Endometrial microvascular endothelial cells (primary cell): ENCODE data around the gene CPNE4. TPM values are rescaled to one million over a fixed set of nuclear protein-coding genes. Genes with fewer than 3 reads are reported as not detected.
"Not testable (repeated sequence)": the region's sequence is repeated elsewhere in the genome, so short reads cannot be mapped to it uniquely, and the experiment has no call there.

ENCODE experiments used
- in situ Hi-C: cut with HindIII; loops from 2 replicates; pipeline ENCODE4 v1.10.0; 2017; ENCODE audit warnings: low sequenced_read_pairs, low pct_unique_long_range_greater_than_20kb; ENCODE audit errors: inconsistent ontology term
- total RNA-seq: library from RNA; depleted of rRNA; stranded (reverse); fragments of >200 nt; gene quantifications from one replicate; pipeline ENCODE4 v1.2.3, GENCODE V29; 2015; ENCODE audit errors: inconsistent ontology term

CPNE4 gene
- total RNA-seq = not detected

DNA sequence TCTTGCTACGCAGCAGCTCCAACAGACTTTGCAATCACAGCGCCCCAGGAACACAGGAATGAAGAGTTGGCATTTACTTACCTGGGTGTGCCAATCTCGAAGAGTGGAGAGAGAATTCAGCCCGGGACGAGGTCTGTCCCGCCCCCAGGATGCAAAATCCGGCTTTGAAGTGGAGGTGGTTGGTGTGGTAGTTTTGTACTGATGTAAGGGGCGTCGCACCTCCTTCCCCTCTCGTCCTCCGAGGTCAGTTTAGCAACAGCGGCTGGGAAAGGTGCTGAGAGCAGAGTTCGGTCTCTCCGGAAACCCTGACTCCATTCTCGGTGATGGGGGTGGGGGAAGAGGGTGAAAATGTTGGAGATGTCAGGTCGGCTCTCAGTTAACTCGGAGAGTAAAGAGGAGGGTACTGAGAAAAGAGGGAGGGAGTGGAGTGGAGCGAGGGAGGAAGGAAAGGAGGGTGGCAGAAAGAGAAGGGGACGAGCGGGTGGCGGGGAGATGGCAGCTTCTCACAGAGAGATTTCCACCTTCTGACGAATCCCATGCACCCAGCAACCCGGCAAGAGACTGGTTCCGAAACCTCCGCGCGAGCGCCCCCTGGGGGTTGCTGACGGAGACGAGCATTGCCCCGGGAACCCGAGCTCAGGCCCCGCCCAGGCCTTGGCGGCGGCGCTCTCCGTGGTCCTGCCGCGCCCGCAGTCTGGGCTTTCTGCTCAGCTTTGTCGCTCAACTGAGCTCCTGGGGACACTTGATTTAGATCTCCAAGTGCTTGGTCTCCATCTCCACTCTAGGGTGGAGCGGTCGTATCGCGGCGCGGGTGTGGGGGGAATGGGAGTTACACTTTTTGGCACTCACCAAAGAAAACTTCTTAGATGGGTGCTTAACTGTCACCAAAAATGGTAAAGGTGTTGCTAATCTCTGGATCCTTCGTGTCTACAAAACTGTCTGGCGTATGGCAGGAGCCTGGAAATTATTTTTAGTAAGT is at the start of gene CPNE4:
Gene CPNE4 (minus strand): TSS at position 529 of the 979 bp plus-strand sequence.
- in situ Hi-C loops = no loop called here

DNA sequence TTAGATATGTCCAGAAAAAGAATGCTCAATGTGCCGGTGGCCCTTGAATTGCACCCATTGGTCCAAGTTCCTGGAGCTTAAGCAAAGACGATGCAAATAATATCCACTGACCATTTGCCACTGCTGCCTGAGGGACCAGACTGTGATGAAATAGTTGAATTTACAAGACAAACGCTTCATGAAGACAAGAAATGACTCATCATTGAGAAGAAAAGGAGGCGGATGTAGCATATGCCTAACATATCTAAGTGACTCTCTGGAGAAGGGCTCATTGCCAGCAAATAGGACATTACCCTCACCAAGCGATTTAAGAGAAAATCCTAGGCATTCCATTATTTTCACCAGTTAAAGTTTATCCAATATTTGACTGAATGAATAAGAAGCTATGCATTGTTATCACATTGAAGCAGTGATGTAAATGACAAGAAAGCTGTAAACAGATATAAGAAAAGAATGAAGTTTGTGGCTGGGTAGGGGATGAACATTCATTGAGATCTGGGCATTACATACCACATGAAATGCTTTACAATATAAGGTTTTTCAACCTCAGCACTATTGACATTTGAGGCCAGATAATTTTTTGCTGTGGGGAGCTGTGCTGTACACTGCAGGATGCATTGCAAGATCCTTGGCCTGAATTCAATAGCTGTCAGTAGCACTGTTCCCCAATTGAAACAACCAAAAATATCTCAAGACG is 48.9 kb upstream of the CPNE4 start:
- in situ Hi-C loops = no loop called here

DNA sequence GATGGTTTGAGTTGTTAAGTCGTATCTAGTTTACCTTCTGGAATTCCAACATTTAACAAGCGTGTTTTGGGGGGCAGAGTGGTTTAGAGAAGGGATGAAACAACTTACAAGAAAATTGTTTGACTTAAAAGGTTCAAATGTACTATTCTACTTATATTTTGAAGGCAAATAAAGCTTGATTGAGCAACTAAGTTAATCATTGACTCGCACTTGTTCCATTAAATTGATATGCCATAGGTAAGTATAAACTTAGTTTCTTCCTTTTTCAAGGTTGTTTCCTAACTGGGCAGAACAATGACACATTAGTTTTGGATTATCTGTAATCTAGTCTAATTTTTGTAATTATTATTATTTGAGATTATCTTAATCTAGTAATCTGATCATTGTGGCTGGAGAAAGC is 48.3 kb upstream of the CPNE4 start:
- in situ Hi-C loops = no loop called here

DNA sequence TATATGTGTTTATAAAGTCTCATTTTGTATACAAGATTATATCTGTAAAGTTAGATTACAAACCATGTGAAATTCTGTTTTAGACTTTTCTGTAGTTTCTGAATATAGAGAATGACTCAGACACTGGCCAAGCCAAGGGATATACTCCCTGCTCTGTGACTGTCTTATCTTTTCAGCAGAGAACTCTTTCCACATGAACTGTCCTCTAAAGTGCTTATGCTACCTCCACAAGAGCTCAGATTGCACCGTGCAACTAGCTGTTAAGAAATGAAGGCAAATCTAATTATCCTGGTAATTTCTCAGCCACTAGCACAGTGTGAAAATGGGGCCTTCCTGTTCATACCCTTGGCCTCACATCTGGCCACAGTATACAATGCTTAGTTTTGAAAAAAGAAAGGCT is 44.3 kb upstream of the CPNE4 start:
- in situ Hi-C loops = no loop called here

DNA sequence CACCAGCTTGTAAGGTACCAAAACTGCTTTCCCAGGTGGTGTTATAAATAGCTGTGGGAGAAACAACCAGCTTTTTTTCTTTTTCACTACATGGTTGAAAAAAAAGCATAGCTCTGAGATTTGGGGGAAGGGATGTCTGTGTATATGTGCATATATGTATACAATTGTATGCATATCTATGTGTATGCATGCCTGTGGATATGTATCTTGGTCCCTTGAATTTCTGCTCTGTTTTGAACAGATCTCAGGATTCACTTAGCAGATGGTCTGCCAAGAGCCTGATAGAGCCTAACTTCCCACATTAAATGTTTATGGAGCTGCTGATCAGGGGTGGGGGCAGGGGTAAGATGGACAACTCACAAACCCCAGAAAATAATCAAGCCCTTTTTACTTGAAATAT is 39.0 kb upstream of the CPNE4 start:
- in situ Hi-C loops = no loop called here

DNA sequence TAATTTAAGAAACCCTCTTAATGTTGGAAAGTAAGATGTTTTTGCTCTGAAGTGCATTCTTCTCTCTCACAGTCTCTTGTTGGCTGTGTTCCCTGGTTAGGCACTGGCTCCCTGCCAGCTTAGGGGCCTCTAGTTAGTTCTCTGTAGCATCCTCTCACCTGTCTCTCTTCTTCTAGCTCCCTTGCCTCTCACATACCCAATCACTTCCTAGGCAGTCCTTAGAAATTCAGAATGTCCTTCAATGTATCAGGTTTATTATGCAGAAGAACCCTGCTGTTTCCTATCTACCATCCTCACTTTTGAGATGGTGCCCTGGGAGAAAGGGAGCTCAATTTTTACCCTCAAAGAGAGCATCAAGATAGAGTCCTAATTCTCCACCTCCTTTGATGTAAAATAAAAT is 36.2 kb upstream of the CPNE4 start:
- in situ Hi-C loops = no loop called here

DNA sequence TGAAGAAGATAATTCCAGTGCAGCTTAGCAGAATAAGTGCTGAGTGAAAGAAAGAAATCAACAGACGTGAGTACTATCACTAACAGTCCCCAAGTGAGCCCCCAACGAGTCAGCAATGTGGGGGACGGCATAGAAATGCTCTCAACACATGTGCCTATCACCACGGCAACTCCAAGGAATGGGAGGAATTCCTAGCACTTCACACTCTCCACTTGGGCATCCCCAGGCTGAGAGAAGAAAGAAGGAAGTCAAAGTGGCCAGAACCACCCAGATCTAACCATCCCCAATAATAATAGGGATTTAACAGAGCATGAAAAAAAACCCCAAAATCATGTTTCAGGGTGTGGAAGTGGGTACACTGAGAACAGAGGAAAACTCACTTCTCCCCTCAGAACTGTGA is 29.3 kb upstream of the CPNE4 start:
- in situ Hi-C loops = no loop called here

DNA sequence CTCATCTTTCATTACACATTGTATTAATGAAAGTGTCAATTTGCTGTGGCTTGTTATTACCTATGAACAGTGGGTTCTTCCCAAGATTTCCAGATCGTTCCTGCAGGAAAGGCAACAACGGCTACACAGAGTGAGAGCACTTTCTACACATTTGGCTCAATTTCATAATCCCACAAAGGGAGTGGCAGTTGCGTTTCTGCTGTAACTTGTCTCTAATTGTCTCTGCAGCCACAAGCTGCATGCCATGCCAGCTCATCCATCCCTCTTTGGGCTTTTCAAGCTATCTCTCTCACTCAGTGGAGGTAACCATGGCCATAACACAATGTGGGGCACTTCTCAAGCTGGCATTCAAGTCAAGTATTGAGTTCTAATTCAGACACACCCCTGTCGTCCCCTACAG is 27.7 kb upstream of the CPNE4 start:
- in situ Hi-C loops = no loop called here

DNA sequence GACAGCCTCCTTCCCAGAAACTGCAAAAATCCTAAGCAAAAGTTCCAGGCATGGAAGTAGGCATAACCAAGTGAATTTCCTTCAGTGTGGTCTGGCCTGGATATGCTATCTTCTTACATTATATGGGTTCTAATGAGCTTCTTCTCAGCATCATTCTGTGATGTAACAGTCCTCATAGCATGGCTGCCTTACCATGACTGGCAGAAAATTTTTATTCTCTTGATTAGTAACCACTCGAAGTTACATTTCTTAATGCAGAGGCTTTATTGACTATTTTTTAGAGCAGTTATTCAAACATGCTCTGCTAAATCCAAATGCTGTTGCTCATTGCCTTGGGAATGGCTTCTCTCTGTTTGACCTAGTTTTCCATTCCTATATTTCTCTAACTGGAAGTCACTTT is 21.1 kb upstream of the CPNE4 start:
- in situ Hi-C loops = no loop called here

DNA sequence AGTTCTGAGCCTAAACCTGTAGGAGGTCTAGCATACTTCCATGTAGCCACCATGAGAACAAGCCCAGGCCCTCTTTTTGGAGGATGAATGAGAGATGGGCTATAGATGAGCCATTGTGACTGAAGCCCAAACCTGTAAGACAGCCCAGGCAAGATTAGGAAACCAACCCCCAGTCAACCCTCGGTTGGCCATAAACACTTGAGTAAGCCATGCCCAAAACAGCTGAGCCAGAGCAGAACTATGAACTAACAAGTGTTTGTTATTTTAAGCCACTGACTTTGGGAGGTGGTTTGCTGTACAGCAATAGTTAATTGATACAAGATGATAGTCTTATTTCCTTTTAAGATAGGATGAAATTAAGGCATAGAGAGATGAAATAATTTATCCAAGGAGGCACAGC is 12.4 kb upstream of the CPNE4 start:
- in situ Hi-C loops = no loop called here

DNA sequence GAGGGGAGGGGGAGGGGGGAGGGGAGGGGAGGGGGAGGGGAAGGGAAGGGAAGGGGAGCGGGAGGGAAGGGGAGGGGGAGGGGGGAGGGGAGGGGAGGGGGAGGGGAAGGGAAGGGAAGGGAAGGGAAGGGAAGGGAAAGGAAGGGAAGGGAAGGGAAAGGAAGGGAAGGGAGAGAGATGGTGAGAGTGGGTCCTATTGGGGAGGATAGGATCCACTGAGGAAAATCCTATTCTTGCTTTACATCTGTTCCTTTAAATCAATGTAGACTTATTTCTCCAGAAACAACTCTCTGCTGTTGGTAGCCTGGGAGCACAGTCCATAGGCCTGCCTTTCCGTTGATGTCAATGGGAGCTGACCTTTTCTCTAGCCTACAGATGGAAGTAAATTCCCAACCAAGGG is 10.1 kb upstream of the CPNE4 start:
- in situ Hi-C loops = not testable (repeated sequence)

DNA sequence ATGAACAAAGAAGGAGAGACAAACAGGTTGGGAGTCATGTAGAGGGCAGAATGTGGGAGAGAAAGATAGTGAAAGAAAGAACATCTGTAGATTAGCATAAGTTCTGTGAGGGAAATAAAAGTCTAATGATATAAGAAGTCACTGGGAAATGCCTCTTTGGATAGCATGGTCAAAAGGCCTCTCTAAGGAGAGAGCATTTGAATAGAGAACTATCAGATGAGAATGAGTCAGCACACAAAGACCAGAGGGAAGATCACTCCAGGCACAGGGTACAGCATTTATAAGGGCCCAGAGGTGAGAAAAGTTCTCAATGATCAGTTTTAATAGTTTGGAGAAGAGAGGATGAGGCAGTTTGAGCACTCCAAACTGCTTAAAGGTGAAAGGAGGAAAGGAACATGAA is 7.9 kb upstream of the CPNE4 start:
- in situ Hi-C loops = no loop called here

DNA sequence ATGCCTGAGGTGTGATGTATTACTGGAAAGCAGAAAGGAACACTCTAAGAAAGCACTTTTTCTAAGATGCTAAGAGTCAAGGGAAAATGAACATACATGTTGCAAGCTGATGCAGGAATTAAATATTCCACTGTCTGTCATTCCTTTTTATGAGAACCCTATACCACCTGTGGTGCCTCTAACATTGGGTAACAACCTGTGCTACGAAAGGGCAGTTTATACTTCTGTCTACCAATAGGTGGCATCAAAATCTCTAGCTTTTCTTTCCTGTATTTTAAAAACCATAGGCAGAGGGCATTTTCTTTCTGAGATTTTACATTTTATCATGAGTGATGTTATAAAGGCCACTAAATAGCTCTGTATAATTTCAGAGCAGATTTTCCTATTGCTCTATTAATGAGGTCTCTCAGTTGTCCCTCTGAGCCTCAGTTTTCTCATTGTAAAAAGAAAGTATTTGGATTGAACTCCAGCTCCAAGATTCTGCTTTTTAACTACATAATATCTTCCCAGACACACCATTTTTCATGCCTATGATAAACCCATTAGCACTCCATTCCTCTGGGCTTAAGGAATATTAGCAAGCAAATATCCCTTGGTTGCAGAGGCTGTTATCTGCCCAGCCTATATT is 3.5 kb upstream of the CPNE4 start:
- in situ Hi-C loops = no loop called here

DNA sequence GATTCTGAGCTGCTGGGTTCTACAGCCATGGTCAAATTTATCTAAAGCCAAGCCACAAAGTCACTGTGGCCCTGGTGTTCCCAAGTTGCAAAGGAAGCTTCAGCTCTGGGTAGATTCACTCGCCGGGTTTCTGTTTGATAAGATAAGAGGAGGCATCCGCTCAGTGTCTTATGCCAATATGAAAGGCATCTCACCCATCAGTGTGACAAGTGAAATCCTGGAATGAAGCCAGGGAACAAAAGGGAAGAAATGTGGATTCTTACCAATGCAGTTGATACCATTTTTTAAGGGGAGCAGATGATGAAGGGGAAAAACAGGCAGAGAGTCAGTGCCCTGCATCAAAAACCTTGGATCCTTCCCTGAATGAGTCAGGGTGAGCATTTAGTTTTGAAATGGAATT is 2.8 kb upstream of the CPNE4 start:
- in situ Hi-C loops = no loop called here

DNA sequence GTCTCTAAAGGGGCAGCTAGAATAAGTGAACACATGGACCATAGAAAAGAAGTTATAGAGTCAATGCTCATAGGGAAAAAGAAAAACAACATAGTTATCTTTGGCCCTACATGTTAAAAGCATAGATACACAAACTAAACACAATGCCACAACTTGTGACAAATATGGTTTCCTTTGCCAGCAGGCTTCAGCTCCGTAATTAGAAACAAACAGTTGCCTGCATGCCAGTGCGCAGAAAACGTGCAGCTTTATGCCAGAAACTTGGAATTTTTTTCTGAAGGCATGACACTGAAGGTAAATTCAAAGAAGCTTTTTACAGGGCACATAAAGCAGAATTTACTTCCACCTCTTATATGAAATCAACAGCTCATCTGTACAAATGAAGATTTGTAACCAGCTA is 2.2 kb upstream of the CPNE4 start:
- in situ Hi-C loops = no loop called here

DNA sequence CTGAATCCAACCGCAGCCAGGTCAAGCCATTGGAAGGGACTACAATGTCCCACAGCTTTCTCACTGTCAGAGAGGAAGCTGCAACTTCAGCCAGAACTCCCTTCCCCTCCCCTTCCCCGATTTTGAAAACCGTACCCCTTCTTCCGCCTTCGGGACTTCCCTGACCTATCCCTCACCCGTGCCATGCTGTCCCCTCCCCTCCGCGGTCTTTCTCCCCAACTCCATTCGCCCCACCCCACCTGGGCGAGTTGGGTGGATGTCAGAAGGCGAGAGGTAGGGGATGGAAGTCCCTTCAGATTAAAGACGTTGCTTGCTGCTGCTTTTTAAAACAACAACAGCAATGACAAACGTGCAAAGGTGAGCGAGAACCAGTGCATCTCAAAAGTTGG is 723 bp downstream of the CPNE4 start:
- in situ Hi-C loops = no loop called here

DNA sequence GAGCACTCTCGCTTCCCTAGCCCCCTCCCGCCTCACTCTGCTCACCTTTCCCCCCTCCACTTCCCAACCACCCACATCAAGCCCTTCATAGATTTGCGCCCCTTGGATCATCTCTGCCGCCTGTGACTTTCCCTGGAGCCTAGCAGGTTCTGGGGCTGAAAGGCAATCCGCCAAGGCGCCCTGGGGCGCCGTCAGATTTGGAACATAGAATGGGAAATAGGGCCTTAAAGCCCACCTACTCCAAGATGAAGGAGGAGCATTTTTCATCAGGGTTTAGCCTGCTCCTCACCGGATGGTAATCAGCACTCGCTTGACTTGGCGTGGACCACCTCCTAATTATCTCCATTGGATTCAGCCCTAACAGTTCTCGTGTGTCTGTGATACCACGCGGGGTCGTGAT is 1.3 kb downstream of the CPNE4 start:
- in situ Hi-C loops = no loop called here

DNA sequence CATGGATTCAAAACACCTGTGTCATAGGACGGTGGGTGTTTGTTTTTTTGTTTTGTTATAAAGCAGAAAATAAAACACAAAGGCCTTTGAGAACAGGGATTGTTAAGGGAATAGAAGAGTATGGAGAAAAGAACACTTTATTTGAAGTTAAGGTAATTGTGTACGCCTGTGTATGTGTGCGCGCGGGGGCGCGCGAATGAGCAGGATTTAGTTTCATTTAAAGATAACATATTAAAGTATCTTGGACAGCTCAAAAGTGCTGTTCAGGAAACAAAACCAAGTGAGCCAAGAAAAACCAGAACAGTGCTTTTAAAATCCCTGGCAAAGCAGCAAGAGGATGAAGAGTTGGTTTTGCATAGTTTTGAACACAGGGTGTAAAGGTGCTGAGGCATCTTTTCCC is 1.9 kb downstream of the CPNE4 start:
- in situ Hi-C loops = no loop called here

DNA sequence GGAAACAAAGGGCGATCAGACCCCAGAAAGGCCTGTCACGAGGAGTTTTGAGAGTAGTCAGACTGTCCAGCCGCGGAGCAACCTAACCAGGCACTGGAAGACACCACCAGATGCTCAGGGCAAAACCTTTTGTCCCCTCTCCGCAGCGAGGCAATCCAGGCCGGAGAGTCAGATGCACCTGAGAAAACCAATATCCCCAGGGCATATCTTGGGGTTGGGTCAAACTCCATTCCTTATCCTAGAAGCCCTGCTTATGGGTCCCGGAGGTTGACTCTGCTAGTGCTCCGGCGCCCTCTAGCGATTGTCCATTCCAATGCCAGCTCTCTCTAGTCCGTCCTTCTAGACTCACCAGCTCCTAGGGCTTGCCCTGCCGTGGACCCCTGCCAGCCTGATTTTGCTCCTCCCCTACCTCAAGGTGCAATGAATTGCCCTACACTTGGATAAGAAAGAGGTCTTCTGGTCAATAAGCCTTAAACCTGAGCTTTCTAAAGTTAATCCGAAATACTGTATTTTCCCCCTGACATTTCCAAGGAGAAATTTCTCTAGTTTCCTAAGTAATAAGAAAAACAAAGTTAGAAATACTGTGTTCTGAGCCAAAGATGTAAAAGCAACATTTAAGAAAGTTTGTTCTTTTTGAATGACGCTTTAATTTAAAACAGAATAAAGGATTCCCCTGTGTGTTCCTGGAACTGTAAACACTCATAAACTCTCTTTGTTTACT is 5.5 kb downstream of the CPNE4 start:
- in situ Hi-C loops = no loop called here
